H9 (cell line): ENCODE data around the gene TAF12. TPM values are rescaled to one million over a fixed set of nuclear protein-coding genes. Genes with fewer than 3 reads are reported as not detected.

Experiments used
- DNase-seq: peaks from one replicate; pipeline ENCODE4 v3.0.0-alpha.2; 2017
- H2AFZ ChIP-seq: one replicate; pipeline ENCODE4 v1.6.1; 2013; ENCODE audit warnings: mild to moderate bottlenecking, low read length, control low read depth, moderate library complexity
- H2AK5ac ChIP-seq: 2 replicates; pipeline ENCODE4 v1.6.1; 2013; ENCODE audit warnings: low read length, control low read depth, mixed read lengths; ENCODE audit not compliant: insufficient read length
- H2BK120ac ChIP-seq: one replicate; pipeline ENCODE4 v1.6.1; 2013; ENCODE audit warnings: low read depth, mild to moderate bottlenecking, low read length, control low read depth, inconsistent platforms; ENCODE audit not compliant: poor library complexity, severe bottlenecking
- H2BK12ac ChIP-seq: 2 replicates; pipeline ENCODE4 v1.6.1; 2013; ENCODE audit warnings: low read length, control low read depth, mixed read lengths, low read depth; ENCODE audit not compliant: insufficient read length
- H2BK15ac ChIP-seq: 2 replicates; pipeline ENCODE4 v1.6.1; 2013; ENCODE audit warnings: low read depth, low read length, control low read depth
- H2BK20ac ChIP-seq: one replicate; pipeline ENCODE4 v1.6.1; 2013; ENCODE audit warnings: low read depth, mild to moderate bottlenecking, low read length, control low read depth, inconsistent platforms; ENCODE audit not compliant: poor library complexity, severe bottlenecking
- H2BK5ac ChIP-seq: 2 replicates; pipeline ENCODE4 v1.6.1; 2013; ENCODE audit warnings: low read length, control low read depth, mixed read lengths; ENCODE audit not compliant: insufficient read length
- H3K14ac ChIP-seq: 2 replicates; pipeline ENCODE4 v1.6.1; 2013; ENCODE audit warnings: low read length, control low read depth; ENCODE audit not compliant: insufficient read depth
- H3K18ac ChIP-seq: 2 replicates; pipeline ENCODE4 v1.6.1; 2013; ENCODE audit warnings: low read depth, mild to moderate bottlenecking, mixed read lengths, low read length, control low read depth; ENCODE audit not compliant: insufficient read length
- H3K23ac ChIP-seq: 2 replicates; pipeline ENCODE4 v1.6.1; 2013; ENCODE audit warnings: low read length, control low read depth, mixed read lengths, low read depth; ENCODE audit not compliant: insufficient read length
- H3K23me2 ChIP-seq: 2 replicates; pipeline ENCODE4 v1.6.1; 2013; ENCODE audit warnings: low read depth, mild to moderate bottlenecking, mixed read lengths, low read length, control low read depth; ENCODE audit not compliant: insufficient read length, poor library complexity, severe bottlenecking
- H3K27ac ChIP-seq: 2 replicates; pipeline ENCODE4 v1.5.1; 2013; ENCODE audit warnings: low read length, control low read depth, mixed read lengths, low read depth; ENCODE audit not compliant: insufficient read length
- H3K27me3 ChIP-seq: 2 replicates; pipeline ENCODE4 v1.6.1; 2013; ENCODE audit warnings: low read length, control low read depth, inconsistent platforms; ENCODE audit not compliant: insufficient read depth
- H3K4ac ChIP-seq: 2 replicates; pipeline ENCODE4 v1.6.1; 2013; ENCODE audit warnings: low read depth, mild to moderate bottlenecking, control low read depth, inconsistent platforms, low read length, moderate library complexity
- H3K4me1 ChIP-seq: 2 replicates; pipeline ENCODE4 v1.6.1; 2013; ENCODE audit warnings: low read length, control low read depth, inconsistent platforms; ENCODE audit not compliant: insufficient read depth
- H3K4me2 ChIP-seq: 2 replicates; pipeline ENCODE4 v1.6.1; 2013; ENCODE audit warnings: low read length, control low read depth, mixed read lengths; ENCODE audit not compliant: insufficient read length, insufficient read depth
- H3K56ac ChIP-seq: 2 replicates; pipeline ENCODE4 v1.6.1; 2013; ENCODE audit warnings: low read depth, mild to moderate bottlenecking, mixed read lengths, low read length, control low read depth; ENCODE audit not compliant: insufficient read length
- H3K79me1 ChIP-seq: 2 replicates; pipeline ENCODE4 v1.6.1; 2013; ENCODE audit warnings: low read depth, mild to moderate bottlenecking, moderate library complexity, low read length, control low read depth, inconsistent platforms; ENCODE audit not compliant: insufficient read depth, poor library complexity, severe bottlenecking
- H3K79me2 ChIP-seq: 2 replicates; pipeline ENCODE4 v1.6.1; 2013; ENCODE audit warnings: low read length, control low read depth, inconsistent platforms; ENCODE audit not compliant: insufficient read depth
- H3K9ac ChIP-seq: 2 replicates; pipeline ENCODE4 v1.6.1; 2013; ENCODE audit warnings: low read length, control low read depth, mixed read lengths; ENCODE audit not compliant: insufficient read length; ENCODE audit errors: extremely low read depth
- H3K9me3 ChIP-seq: one replicate; pipeline ENCODE4 v1.6.1; 2013; ENCODE audit warnings: low read depth, low read length, inconsistent platforms; ENCODE audit not compliant: control insufficient read depth
- H3T11ph ChIP-seq: one replicate; pipeline ENCODE4 v1.6.1; 2013; ENCODE audit warnings: mild to moderate bottlenecking, low read length, control low read depth, inconsistent platforms
- H4K20me1 ChIP-seq: one replicate; pipeline ENCODE4 v1.6.1; 2013; ENCODE audit not compliant: control insufficient read depth, insufficient read length, insufficient read depth
- H4K5ac ChIP-seq: 2 replicates; pipeline ENCODE4 v1.6.1; 2013; ENCODE audit warnings: low read depth, mild to moderate bottlenecking, mixed read lengths, low read length, control low read depth; ENCODE audit not compliant: insufficient read length
- H4K8ac ChIP-seq: replicated peaks from 2 replicates; pipeline ENCODE4 v1.6.1; 2013; ENCODE audit warnings: low read length, control low read depth, mixed read lengths, low read depth; ENCODE audit not compliant: insufficient read length
- H4K91ac ChIP-seq: 2 replicates; pipeline ENCODE4 v1.6.1; 2013; ENCODE audit warnings: low read depth, mild to moderate bottlenecking, moderate library complexity, mixed read lengths, low read length, control low read depth; ENCODE audit not compliant: insufficient read length
- H3K27ac Mint-ChIP-seq, 3 experiments: 2 replicates in 2 of 3; 3 replicates in 1 of 3; pipeline ENCODE4 v1.8.0; 2020 to 2021; ENCODE audit warnings: mixed read lengths in 3 of 3, mild to moderate bottlenecking in 1 of 3, moderate library complexity in 1 of 3
- H3K27me3 Mint-ChIP-seq: 2 replicates; pipeline ENCODE4 v1.8.0; 2021; ENCODE audit warnings: low read depth, mild to moderate bottlenecking, moderate library complexity, mixed read lengths
- H3K36me3 Mint-ChIP-seq, 3 experiments: 2 replicates in 2 of 3; 3 replicates in 1 of 3; pipeline ENCODE4 v1.8.0; 2020 to 2021; ENCODE audit warnings: low read depth in 3 of 3, mixed read lengths in 3 of 3; ENCODE audit not compliant: insufficient read depth in 1 of 3
- H3K4me1 Mint-ChIP-seq, 2 experiments: 2 replicates each; pipeline ENCODE4 v1.8.0; 2020; ENCODE audit warnings: mixed read lengths in 2 of 2
- H3K4me3 Mint-ChIP-seq, 2 experiments: 2 replicates in 1 of 2; 3 replicates in 1 of 2; pipeline ENCODE4 v1.8.0; 2020 to 2021; ENCODE audit warnings: mild to moderate bottlenecking in 2 of 2, mixed read lengths in 2 of 2, moderate library complexity in 1 of 2
- H3K9me3 Mint-ChIP-seq, 2 experiments: 2 replicates in 1 of 2; 3 replicates in 1 of 2; pipeline ENCODE4 v1.8.0; 2020; ENCODE audit warnings: mild to moderate bottlenecking in 2 of 2, mixed read lengths in 2 of 2, moderate library complexity in 1 of 2
- WGBS: extraction: QIAGEN DNeasy Blood & Tissue Kit; methylation state at CpG from one replicate; pipeline ENCODE4 v1.1.7; 2013; ENCODE audit warnings: missing lambda C conversion rate, low lambda C conversion rate, mixed read lengths; ENCODE audit not compliant: insufficient read length; ENCODE audit errors: extremely low coverage; 5-methylcytosine and 5-hydroxymethylcytosine counted together
- total RNA-seq: library from RNA; stranded (reverse); gene quantifications from 2 replicates; pipeline ENCODE4 v1.2.1, GENCODE V29; 2021
- TF ChIP-seq, protein P1 (sequence below): fragments of 200-600 bp; sonication (generic); conservative IDR thresholded peaks from 3 replicates; pipeline ENCODE4 v1.8.0; 2021; ENCODE audit warnings: antibody characterized with exemption, mild to moderate bottlenecking

The TAF12 gene
- total RNA-seq, 1 experiment from 2014 or later = 22.1 TPM

GRCh38 chr1:28682840-28683239 is 40.0 kb upstream of the TAF12 start:
- no peaks in the 10 kb centered on the region for H4K20me1 ChIP-seq
- Mint-ChIP-seq H3K27ac (peak overlapping the region in 2 of 3 experiments; percentile 64 to 72; a peak in 3 of 7 replicates), H3K27me3 (no peaks in the 10 kb centered on the region), H3K9me3 (no peaks in the 10 kb centered on the region), H3K36me3 (peaks cover 19 to 43% (median 41%) of the 10 kb centered on the region in 3 experiments; a peak in 6 of 7 replicates), H3K4me1 (no peaks in the 10 kb centered on the region), H3K4me3 (no peak overlapping the region)
- H3K79me2 ChIP-seq = no peaks in the 10 kb centered on the region
- TF ChIP-seq, protein P1, sequence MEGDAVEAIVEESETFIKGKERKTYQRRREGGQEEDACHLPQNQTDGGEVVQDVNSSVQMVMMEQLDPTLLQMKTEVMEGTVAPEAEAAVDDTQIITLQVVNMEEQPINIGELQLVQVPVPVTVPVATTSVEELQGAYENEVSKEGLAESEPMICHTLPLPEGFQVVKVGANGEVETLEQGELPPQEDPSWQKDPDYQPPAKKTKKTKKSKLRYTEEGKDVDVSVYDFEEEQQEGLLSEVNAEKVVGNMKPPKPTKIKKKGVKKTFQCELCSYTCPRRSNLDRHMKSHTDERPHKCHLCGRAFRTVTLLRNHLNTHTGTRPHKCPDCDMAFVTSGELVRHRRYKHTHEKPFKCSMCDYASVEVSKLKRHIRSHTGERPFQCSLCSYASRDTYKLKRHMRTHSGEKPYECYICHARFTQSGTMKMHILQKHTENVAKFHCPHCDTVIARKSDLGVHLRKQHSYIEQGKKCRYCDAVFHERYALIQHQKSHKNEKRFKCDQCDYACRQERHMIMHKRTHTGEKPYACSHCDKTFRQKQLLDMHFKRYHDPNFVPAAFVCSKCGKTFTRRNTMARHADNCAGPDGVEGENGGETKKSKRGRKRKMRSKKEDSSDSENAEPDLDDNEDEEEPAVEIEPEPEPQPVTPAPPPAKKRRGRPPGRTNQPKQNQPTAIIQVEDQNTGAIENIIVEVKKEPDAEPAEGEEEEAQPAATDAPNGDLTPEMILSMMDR = no peak
- no peak overlapping the region for H3K4ac ChIP-seq
- DNase-seq = no peak
- H2AFZ ChIP-seq = no peak overlapping the region
- no peak overlapping the region for H4K91ac ChIP-seq
- no peak overlapping the region for H3K23ac ChIP-seq
- H4K8ac ChIP-seq = no peak overlapping the region
- no peaks in the 10 kb centered on the region for H3K9me3 ChIP-seq
- H3T11ph ChIP-seq = no peak overlapping the region
- H3K27me3 ChIP-seq = no peaks in the 10 kb centered on the region
- H2BK15ac ChIP-seq = no peak overlapping the region
- no peak overlapping the region for H3K14ac ChIP-seq
- no peak overlapping the region for H3K9ac ChIP-seq
- H3K4me1 ChIP-seq = no peaks in the 10 kb centered on the region
- H3K18ac ChIP-seq = no peak overlapping the region
- peaks cover 2% of the 10 kb centered on the region for H3K79me1 ChIP-seq
- no peak overlapping the region for H3K4me2 ChIP-seq
- H2AK5ac ChIP-seq = no peak overlapping the region
- no peak overlapping the region for H4K5ac ChIP-seq
- H2BK12ac ChIP-seq = no peak overlapping the region
- H3K56ac ChIP-seq = no peak overlapping the region
- no peak overlapping the region for H2BK5ac ChIP-seq
- no peak overlapping the region for H2BK120ac ChIP-seq
- no peak overlapping the region for H2BK20ac ChIP-seq
- H3K27ac ChIP-seq = no peak overlapping the region
- H3K23me2 ChIP-seq = no peaks in the 10 kb centered on the region
- WGBS = no CpG with 5 or more reads among the region's 6 CpGs
